ENCODE results near the gene PERCC1.

Gene PERCC1

GRCh38 chr16:1453316-1453715, 22.4 kb downstream of the PERCC1 start:
- no peak overlapping the region for H3K4me3 ChIP-seq (ENCODE audit: low read length)
- 97% methylated on average over 19 of the region's 19 CpGs for WGBS
- no peaks in the 10 kb centered on the region for H3K9me3 ChIP-seq (ENCODE audit: insufficient read depth, low read depth, low read length)
- H3K36me3 ChIP-seq (ENCODE audit: insufficient read depth, low read length) = peaks cover 62% of the 10 kb centered on the region
- H3K9ac ChIP-seq (ENCODE audit: low read depth, low read length) = no peak overlapping the region
- H3K4me1 ChIP-seq (ENCODE audit: insufficient read depth, low read length) = no peaks in the 10 kb centered on the region
- no peak overlapping the region for H3K27ac ChIP-seq (ENCODE audit: low read depth, low read length)
- no peaks in the 10 kb centered on the region for H3K27me3 ChIP-seq (ENCODE audit: insufficient read depth, low read length)

- Histone ChIP-seq H3K9me3 (ENCODE audit: insufficient read depth, low read depth, low read length) (no peaks in the 10 kb centered on the region), H3K36me3 (ENCODE audit: insufficient read depth, low read length) (peaks cover 65% of the 10 kb centered on the region), H3K4me1 (ENCODE audit: insufficient read depth, low read length) (no peaks in the 10 kb centered on the region), H3K4me3 (ENCODE audit: low read length) (no peak overlapping the region), H3K9ac (ENCODE audit: low read depth, low read length) (no peak overlapping the region), H3K27ac (ENCODE audit: low read depth, low read length) (no peak overlapping the region), H3K27me3 (ENCODE audit: insufficient read depth, low read length) (no peaks in the 10 kb centered on the region)
- WGBS = 93% methylated on average over 17 of the region's 17 CpGs
Observed at GRCh38 chr16:1454561-1454960, 23.7 kb downstream of the PERCC1 start.

- WGBS = 91% methylated on average over 40 of the region's 41 CpGs
- Histone ChIP-seq H3K27ac (ENCODE audit: low read depth, low read length) (no peak overlapping the region), H3K9me3 (ENCODE audit: insufficient read depth, low read depth, low read length) (no peaks in the 10 kb centered on the region), H3K9ac (ENCODE audit: low read depth, low read length) (no peak overlapping the region), H3K4me3 (ENCODE audit: low read length) (no peak overlapping the region), H3K4me1 (ENCODE audit: insufficient read depth, low read length) (no peaks in the 10 kb centered on the region), H3K36me3 (ENCODE audit: insufficient read depth, low read length) (peaks cover 66% of the 10 kb centered on the region), H3K27me3 (ENCODE audit: insufficient read depth, low read length) (no peaks in the 10 kb centered on the region)
Observed at GRCh38 chr16:1455190-1456171, 24.6 kb downstream of the PERCC1 start.

- no peak overlapping the region for H3K4me3 ChIP-seq (ENCODE audit: low read length)
- 93% methylated on average over 16 of the region's 16 CpGs for WGBS
- H3K36me3 ChIP-seq (ENCODE audit: insufficient read depth, low read length) = peaks cover 63% of the 10 kb centered on the region
- H3K27me3 ChIP-seq (ENCODE audit: insufficient read depth, low read length) = no peaks in the 10 kb centered on the region
- H3K9me3 ChIP-seq (ENCODE audit: insufficient read depth, low read depth, low read length) = no peaks in the 10 kb centered on the region
- no peaks in the 10 kb centered on the region for H3K4me1 ChIP-seq (ENCODE audit: insufficient read depth, low read length)
- no peak overlapping the region for H3K27ac ChIP-seq (ENCODE audit: low read depth, low read length)
- H3K9ac ChIP-seq (ENCODE audit: low read depth, low read length) = no peak overlapping the region
Observed at GRCh38 chr16:1456951-1457350, 26.1 kb downstream of the PERCC1 start.

GRCh38 chr16:1457489-1458245, 26.8 kb downstream of the PERCC1 start:
- WGBS = 96% methylated on average over 41 of the region's 42 CpGs
- H3K36me3 ChIP-seq (ENCODE audit: insufficient read depth, low read length) = peaks cover 55% of the 10 kb centered on the region
- H3K4me3 ChIP-seq (ENCODE audit: low read length) = no peak overlapping the region

GRCh38 chr16:1458336-1458976, 27.6 kb downstream of the PERCC1 start:
- Histone ChIP-seq H3K36me3 (ENCODE audit: insufficient read depth, low read length) (peaks cover 50% of the 10 kb centered on the region), H3K4me3 (ENCODE audit: low read length) (no peak overlapping the region), H3K4me1 (ENCODE audit: insufficient read depth, low read length) (no peaks in the 10 kb centered on the region), H3K27ac (ENCODE audit: low read depth, low read length) (no peak overlapping the region), H3K27me3 (ENCODE audit: insufficient read depth, low read length) (no peaks in the 10 kb centered on the region), H3K9me3 (ENCODE audit: insufficient read depth, low read depth, low read length) (no peaks in the 10 kb centered on the region), H3K9ac (ENCODE audit: low read depth, low read length) (no peak overlapping the region)
- WGBS = 96% methylated on average over 26 of the region's 26 CpGs

More at GRCh38 chr16:1457489-1458245, 26.8 kb downstream of the PERCC1 start:
- no peaks in the 10 kb centered on the region for H3K27me3 ChIP-seq (ENCODE audit: insufficient read depth, low read length)
- H3K9me3 ChIP-seq (ENCODE audit: insufficient read depth, low read depth, low read length) = no peaks in the 10 kb centered on the region
- no peak overlapping the region for H3K9ac ChIP-seq (ENCODE audit: low read depth, low read length)
- no peak overlapping the region for H3K27ac ChIP-seq (ENCODE audit: low read depth, low read length)
- no peaks in the 10 kb centered on the region for H3K4me1 ChIP-seq (ENCODE audit: insufficient read depth, low read length)

GRCh38 chr16:1458977-1459341, 28.1 kb downstream of the PERCC1 start:
- H3K4me3 ChIP-seq (ENCODE audit: low read length) = no peak overlapping the region
- peaks cover 45% of the 10 kb centered on the region for H3K36me3 ChIP-seq (ENCODE audit: insufficient read depth, low read length)
- WGBS = 93% methylated on average over 14 of the region's 14 CpGs
- no peaks in the 10 kb centered on the region for H3K27me3 ChIP-seq (ENCODE audit: insufficient read depth, low read length)
- H3K9me3 ChIP-seq (ENCODE audit: insufficient read depth, low read depth, low read length) = no peaks in the 10 kb centered on the region
- H3K9ac ChIP-seq (ENCODE audit: low read depth, low read length) = no peak overlapping the region
- H3K27ac ChIP-seq (ENCODE audit: low read depth, low read length) = no peak overlapping the region
- no peaks in the 10 kb centered on the region for H3K4me1 ChIP-seq (ENCODE audit: insufficient read depth, low read length)

GRCh38 chr16:1459967-1460366, 29.1 kb downstream of the PERCC1 start:
- H3K27me3 ChIP-seq (ENCODE audit: insufficient read depth, low read length) = no peaks in the 10 kb centered on the region
- no peak overlapping the region for H3K4me3 ChIP-seq (ENCODE audit: low read length)
- WGBS = 92% methylated on average over 9 of the region's 10 CpGs
- H3K9ac ChIP-seq (ENCODE audit: low read depth, low read length) = no peak overlapping the region
- no peaks in the 10 kb centered on the region for H3K4me1 ChIP-seq (ENCODE audit: insufficient read depth, low read length)
- H3K27ac ChIP-seq (ENCODE audit: low read depth, low read length) = no peak overlapping the region
- no peaks in the 10 kb centered on the region for H3K9me3 ChIP-seq (ENCODE audit: insufficient read depth, low read depth, low read length)
- H3K36me3 ChIP-seq (ENCODE audit: insufficient read depth, low read length) = peaks cover 36% of the 10 kb centered on the region

GRCh38 chr16:1460602-1461138, 29.8 kb downstream of the PERCC1 start:
- WGBS = 94% methylated on average over 30 of the region's 30 CpGs
- no peak overlapping the region for H3K9ac ChIP-seq (ENCODE audit: low read depth, low read length)
- H3K27me3 ChIP-seq (ENCODE audit: insufficient read depth, low read length) = no peaks in the 10 kb centered on the region
- no peak overlapping the region for H3K4me3 ChIP-seq (ENCODE audit: low read length)
- H3K9me3 ChIP-seq (ENCODE audit: insufficient read depth, low read depth, low read length) = no peaks in the 10 kb centered on the region
- H3K36me3 ChIP-seq (ENCODE audit: insufficient read depth, low read length) = peaks cover 30% of the 10 kb centered on the region
- no peak overlapping the region for H3K27ac ChIP-seq (ENCODE audit: low read depth, low read length)
- no peaks in the 10 kb centered on the region for H3K4me1 ChIP-seq (ENCODE audit: insufficient read depth, low read length)

- no peaks in the 10 kb centered on the region for H3K9me3 ChIP-seq (ENCODE audit: insufficient read depth, low read depth, low read length)
- H3K27me3 ChIP-seq (ENCODE audit: insufficient read depth, low read length) = no peaks in the 10 kb centered on the region
- no peaks in the 10 kb centered on the region for H3K4me1 ChIP-seq (ENCODE audit: insufficient read depth, low read length)
- H3K9ac ChIP-seq (ENCODE audit: low read depth, low read length) = no peak overlapping the region
- peaks cover 29% of the 10 kb centered on the region for H3K36me3 ChIP-seq (ENCODE audit: insufficient read depth, low read length)
- H3K27ac ChIP-seq (ENCODE audit: low read depth, low read length) = no peak overlapping the region
- WGBS = 93% methylated on average over 24 of the region's 24 CpGs
- no peak overlapping the region for H3K4me3 ChIP-seq (ENCODE audit: low read length)
Observed at GRCh38 chr16:1461146-1461545, 30.3 kb downstream of the PERCC1 start.
